WERI-Rb-1 (cell line): ENCODE data around the gene ATP10A.
A peak's percentile ranks its signal among the peaks of the same experiment; 100 is the strongest.
"Not testable (repeated sequence)": the region's sequence is repeated elsewhere in the genome, so short reads cannot be mapped to it uniquely, and the experiment has no call there.

Experiments
- DNase-seq: peaks from one replicate; pipeline ENCODE4 v3.0.0-alpha.2; 2020
- H3K27ac ChIP-seq: fragments of 250-450 bp; sonication (Bioruptor Pico); 2 replicates; pipeline ENCODE4 v1.5.1; 2020; ENCODE audit warnings: mild to moderate bottlenecking, moderate library complexity
- H3K27me3 ChIP-seq: fragments of 250-450 bp; sonication (Bioruptor Pico); 2 replicates; pipeline ENCODE4 v1.5.1; 2021; ENCODE audit warnings: mild to moderate bottlenecking, low read depth, moderate library complexity; ENCODE audit not compliant: insufficient read depth, severe bottlenecking
- H3K36me3 ChIP-seq: fragments of 250-450 bp; sonication (Bioruptor Pico); 2 replicates; pipeline ENCODE4 v1.5.1; 2020; ENCODE audit warnings: mild to moderate bottlenecking, moderate library complexity
- H3K4me3 ChIP-seq: 2 replicates; pipeline ENCODE4 v1.5.1; 2011; ENCODE audit warnings: low read depth, mild to moderate bottlenecking, control low read depth, low read length
- H3K9me3 ChIP-seq: fragments of 250-450 bp; sonication (Bioruptor Pico); 2 replicates; pipeline ENCODE4 v1.5.1; 2021; ENCODE audit warnings: mild to moderate bottlenecking, moderate library complexity; ENCODE audit not compliant: severe bottlenecking
- CTCF ChIP-seq: IDR thresholded peaks from 2 replicates; pipeline ENCODE4 v1.5.1; 2011; ENCODE audit warnings: low read depth, mild to moderate bottlenecking, control low read depth, inconsistent platforms, low read length

Gene ATP10A

GRCh38 chr15:25641762-25642161, 221.4 kb downstream of the ATP10A start:
- no peak for DNase-seq
- H3K4me3 ChIP-seq = no peak overlapping the region
- H3K27me3 ChIP-seq = no peaks in the 10 kb centered on the region
- peaks cover 4% of the 10 kb centered on the region for H3K9me3 ChIP-seq
- no peak for TF ChIP-seq CTCF
- no peaks in the 10 kb centered on the region for H3K36me3 ChIP-seq
- peak overlapping the region; percentile 61 for H3K27ac ChIP-seq

GRCh38 chr15:25641361-25641760, 221.8 kb downstream of the ATP10A start:
- Histone ChIP-seq H3K27me3 (no peaks in the 10 kb centered on the region), H3K9me3 (peaks cover 4% of the 10 kb centered on the region), H3K36me3 (no peaks in the 10 kb centered on the region), H3K4me3 (no peak overlapping the region), H3K27ac (peak overlapping the region; percentile 61)
- TF ChIP-seq CTCF = no peak
- DNase-seq = peak; percentile 39

GRCh38 chr15:25640959-25641358, 222.2 kb downstream of the ATP10A start:
- DNase-seq, H3K36me3 ChIP-seq, H3K4me3 ChIP-seq, H3K27me3 ChIP-seq, H3K9me3 ChIP-seq: not testable (repeated sequence)
- peak overlapping the region; percentile 61 for H3K27ac ChIP-seq

GRCh38 chr15:25640381-25640780, 222.7 kb downstream of the ATP10A start:
- H3K27ac ChIP-seq = no peak overlapping the region
- no peak for TF ChIP-seq CTCF
- H3K9me3 ChIP-seq = peaks cover 4% of the 10 kb centered on the region
- no peaks in the 10 kb centered on the region for H3K36me3 ChIP-seq
- H3K27me3 ChIP-seq = no peaks in the 10 kb centered on the region
- H3K4me3 ChIP-seq = no peak overlapping the region
- no peak for DNase-seq

- not testable (repeated sequence) for DNase-seq, H3K27me3 ChIP-seq, H3K36me3 ChIP-seq
Measured at GRCh38 chr15:25636486-25636885, 226.6 kb downstream of the ATP10A start.

GRCh38 chr15:25635191-25635590, 227.9 kb downstream of the ATP10A start:
- peaks cover 4% of the 10 kb centered on the region for H3K9me3 ChIP-seq
- TF ChIP-seq CTCF = no peak
- no peaks in the 10 kb centered on the region for H3K36me3 ChIP-seq
- no peaks in the 10 kb centered on the region for H3K27me3 ChIP-seq
- no peak for DNase-seq
- H3K27ac ChIP-seq = no peak overlapping the region
- no peak overlapping the region for H3K4me3 ChIP-seq

More at GRCh38 chr15:25636486-25636885, 226.6 kb downstream of the ATP10A start:
- H3K4me3 ChIP-seq, H3K27ac ChIP-seq, H3K9me3 ChIP-seq: not testable (repeated sequence)

GRCh38 chr15:25633862-25634261, 229.3 kb downstream of the ATP10A start:
- Histone ChIP-seq H3K4me3 (no peak overlapping the region), H3K27ac (no peak overlapping the region), H3K9me3 (peaks cover 4% of the 10 kb centered on the region), H3K36me3 (no peaks in the 10 kb centered on the region), H3K27me3 (no peaks in the 10 kb centered on the region)
- no peak for DNase-seq
- TF ChIP-seq CTCF = no peak
